ENCODE results near the gene ZBTB16.

ZBTB16 gene

GRCh38 chr11:114211444-114212121 lies 152.1 kb downstream of the ZBTB16 start:
- DNase-seq (ENCODE audit: low read depth): no peak

GRCh38 chr11:114213622-114214021 lies 154.1 kb downstream of the ZBTB16 start:
- DNase-seq (ENCODE audit: low read depth): no peak

- no peak for DNase-seq (ENCODE audit: low read depth)
Measured at GRCh38 chr11:114215428-114215827, 155.9 kb downstream of the ZBTB16 start.

GRCh38 chr11:114215871-114216795 lies 156.6 kb downstream of the ZBTB16 start:
- DNase-seq (ENCODE audit: low read depth): no peak

GRCh38 chr11:114216796-114217180 lies 157.3 kb downstream of the ZBTB16 start:
- DNase-seq (ENCODE audit: low read depth): no peak

- DNase-seq (ENCODE audit: low read depth): no peak
Measured at GRCh38 chr11:114218508-114218907, 159.0 kb downstream of the ZBTB16 start.

- DNase-seq (ENCODE audit: low read depth): no peak
Measured at GRCh38 chr11:114219559-114220349, 160.2 kb downstream of the ZBTB16 start.

GRCh38 chr11:114221037-114221436 lies 161.5 kb downstream of the ZBTB16 start:
- no peak for DNase-seq (ENCODE audit: low read depth)

GRCh38 chr11:114225661-114226060 lies 166.2 kb downstream of the ZBTB16 start:
- DNase-seq (ENCODE audit: low read depth): no peak

GRCh38 chr11:114226356-114226755 lies 166.8 kb downstream of the ZBTB16 start:
- DNase-seq (ENCODE audit: low read depth): no peak

- DNase-seq (ENCODE audit: low read depth): no peak
Measured at GRCh38 chr11:114228435-114229411, 169.2 kb downstream of the ZBTB16 start.

- no peak for DNase-seq (ENCODE audit: low read depth)
Measured at GRCh38 chr11:114230031-114230704, 170.7 kb downstream of the ZBTB16 start.

- no peak for DNase-seq (ENCODE audit: low read depth)
Measured at GRCh38 chr11:114232400-114233059, 173.0 kb downstream of the ZBTB16 start.

- no peak for DNase-seq (ENCODE audit: low read depth)
Measured at GRCh38 chr11:114233755-114234154, 174.2 kb downstream of the ZBTB16 start.

GRCh38 chr11:114236829-114237228 lies 177.3 kb downstream of the ZBTB16 start:
- DNase-seq (ENCODE audit: low read depth): no peak

GRCh38 chr11:114237321-114238280 lies 178.1 kb downstream of the ZBTB16 start:
- no peak for DNase-seq (ENCODE audit: low read depth)

- DNase-seq (ENCODE audit: low read depth): no peak
Measured at GRCh38 chr11:114239753-114240161, 180.2 kb downstream of the ZBTB16 start.

GRCh38 chr11:114242032-114242431 lies 182.5 kb downstream of the ZBTB16 start:
- no peak for DNase-seq (ENCODE audit: low read depth)

Measured in activated gamma-delta T cell treated with anti-CD3 and anti-CD28 coated beads, Interleukin-2, amount 50 U/mL, for 16 hours (primary cell).